PC-9 (cell line): ENCODE results near the gene DYNLT2. TPM values are rescaled to one million over a fixed set of nuclear protein-coding genes. Genes with fewer than 3 reads are reported as not detected.
A peak's percentile ranks its signal among the peaks of the same experiment; 100 is the strongest.

Source experiments
- BruUV-seq: library from RNA; stranded (reverse); fragments of 400-500 nt; replicated peaks from 2 replicates; lab custom pipeline; 2021; lab: Mats Ljungman, UMichigan
- CTCF ChIA-PET: fragments of 300-600 bp; sonication (Branson Sonifier 250); formaldehyde crosslinking; loops from one replicate; lab custom pipeline; 2022; ENCODE audit warnings: antibody characterized with exemption; lab: Charles Lee
- POLR2A ChIA-PET: fragments of 300-600 bp; sonication (Branson Sonifier 250); formaldehyde crosslinking; loops from one replicate; lab custom pipeline; 2022; ENCODE audit warnings: antibody characterized with exemption; ENCODE audit not compliant: unreplicated experiment; lab: Charles Lee
- DNase-seq, 2 experiments: peaks; one replicate each; pipeline versions ENCODE4 v3.0.0 to v3.0.0-alpha.2; 2015 to 2022; ENCODE audit warnings: mixed read lengths in 1 of 2
- H2AFZ ChIP-seq: fragments of 200-600 bp; sonication (generic); 2 replicates; pipeline ENCODE4 v1.8.1; 2017; ENCODE audit warnings: antibody characterized with exemption
- H3F3A ChIP-seq: fragments of 200-600 bp; sonication (generic); 2 replicates; pipeline ENCODE4 v1.8.1; 2017; ENCODE audit warnings: antibody characterized with exemption, mild to moderate bottlenecking, low read depth; ENCODE audit not compliant: insufficient read depth
- H3K27ac ChIP-seq: fragments of 200-600 bp; sonication (generic); 2 replicates; pipeline ENCODE4 v1.6.1; 2016; ENCODE audit warnings: mixed run types
- H3K27me3 ChIP-seq: fragments of 200-600 bp; sonication (generic); 2 replicates; pipeline ENCODE4 v1.6.1; 2016; ENCODE audit warnings: low read depth, mixed run types; ENCODE audit not compliant: insufficient read depth
- H3K36me3 ChIP-seq: fragments of 200-600 bp; sonication (generic); 2 replicates; pipeline ENCODE4 v1.6.1; 2016; ENCODE audit warnings: low read depth, mixed run types
- H3K4me1 ChIP-seq: fragments of 200-600 bp; sonication (generic); replicated peaks from 2 replicates; pipeline ENCODE4 v1.6.1; 2016; ENCODE audit warnings: mixed run types; ENCODE audit not compliant: insufficient read depth
- H3K4me2 ChIP-seq: fragments of 200-600 bp; sonication (generic); 2 replicates; pipeline ENCODE4 v1.6.1; 2017; ENCODE audit warnings: mixed run types
- H3K4me3 ChIP-seq: fragments of 200-600 bp; sonication (generic); 2 replicates; pipeline ENCODE4 v1.6.1; 2016; ENCODE audit warnings: mixed run types
- H3K79me2 ChIP-seq: fragments of 200-600 bp; sonication (generic); 2 replicates; pipeline ENCODE4 v1.6.1; 2017; ENCODE audit warnings: low read depth, mixed run types
- H3K9me2 ChIP-seq: fragments of 200-600 bp; sonication (generic); 2 replicates; pipeline ENCODE4 v1.8.1; 2017; ENCODE audit warnings: mild to moderate bottlenecking; ENCODE audit not compliant: insufficient read depth
- H3K9me3 ChIP-seq: fragments of 200-600 bp; sonication (generic); 2 replicates; pipeline ENCODE4 v1.8.1; 2016; ENCODE audit warnings: low read depth; ENCODE audit not compliant: insufficient read depth
- H4K20me1 ChIP-seq: fragments of 200-600 bp; sonication (generic); 2 replicates; pipeline ENCODE4 v1.8.1; 2017; ENCODE audit not compliant: insufficient read depth
- CTCF ChIP-seq: fragments of 200-600 bp; sonication (generic); conservative IDR thresholded peaks from 2 replicates; pipeline ENCODE4 v1.6.1; 2017; ENCODE audit warnings: mixed run types, antibody characterized with exemption, mild to moderate bottlenecking, moderate library complexity
- EZH2 ChIP-seq: fragments of 200-600 bp; sonication (generic); IDR thresholded peaks from 2 replicates; pipeline ENCODE4 v1.8.0; 2017; ENCODE audit warnings: antibody characterized with exemption, low read depth
- intact Hi-C: fragments of 100-400 bp; cut with micrococcal nuclease; formaldehyde crosslinking; loops from one replicate; pipeline ENCODE4 v1.10.0; 2022; ENCODE audit not compliant: unreplicated experiment
- total RNA-seq: library from RNA; stranded (reverse); gene quantifications from 2 replicates; pipeline ENCODE4 v1.2.3, GENCODE V29; 2021

DYNLT2 gene
- total RNA-seq, 1 experiment from 2014 or later = 1.5 TPM

DNA sequence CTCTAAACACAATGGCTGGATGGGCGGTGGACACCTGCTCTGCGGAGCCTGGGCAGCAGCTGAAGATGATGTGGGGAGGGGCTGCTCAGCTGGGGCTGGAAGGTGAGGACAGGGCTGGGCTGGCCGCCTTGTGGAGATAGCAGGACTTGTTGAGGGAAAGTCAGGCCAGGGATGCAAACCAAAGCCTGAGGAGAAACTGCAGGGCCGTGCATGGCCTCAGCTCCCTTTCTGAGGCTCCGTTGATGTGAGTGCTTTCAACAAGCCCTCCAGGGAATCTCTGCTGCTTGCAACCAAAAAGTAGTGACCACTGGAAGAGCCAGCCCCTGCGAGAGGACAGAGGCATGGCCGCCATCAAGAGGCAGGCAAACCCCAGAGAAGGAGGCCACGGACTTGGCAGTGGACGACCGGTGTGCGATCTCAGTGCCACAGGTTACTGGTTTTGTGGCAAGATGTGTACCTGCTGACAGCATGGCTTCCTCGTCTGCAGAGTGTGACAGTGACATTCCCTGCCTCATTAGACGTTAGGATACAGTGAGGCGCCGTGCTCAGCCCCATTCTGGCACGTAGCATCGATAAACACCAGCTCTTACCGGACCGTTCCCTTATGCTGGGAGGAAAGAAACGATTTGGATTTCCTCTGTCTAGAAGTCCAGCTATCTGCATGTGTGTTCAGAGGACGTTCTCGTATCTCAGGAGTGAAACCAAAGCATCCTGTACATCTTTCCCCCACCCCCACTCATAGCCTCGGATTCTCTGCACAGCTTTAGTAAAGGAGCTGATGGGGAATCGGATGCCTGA, 38.0 kb upstream of the DYNLT2 start:
- Histone ChIP-seq H3K27ac (no peak overlapping the region), H2AFZ (no peak overlapping the region), H3K4me3 (no peak overlapping the region), H3K4me1 (no peaks in the 10 kb centered on the region), H3F3A (no peaks in the 10 kb centered on the region), H3K9me3 (no peaks in the 10 kb centered on the region), H4K20me1 (no peaks in the 10 kb centered on the region), H3K79me2 (no peaks in the 10 kb centered on the region), H3K36me3 (no peaks in the 10 kb centered on the region), H3K9me2 (no peaks in the 10 kb centered on the region), H3K4me2 (peak overlapping the region; percentile 38), H3K27me3 (peaks cover 56% of the 10 kb centered on the region)
- ChIA-PET CTCF (no interaction called here), POLR2A (no interaction called here)
- TF ChIP-seq CTCF (no peak), EZH2 (no peak)
- BruUV-seq = no TSS peak
- intact Hi-C loops = no loop called here
- DNase-seq = no peak

- no peaks in the 10 kb centered on the region for H3K9me3 ChIP-seq
- intact Hi-C loops = no loop called here
- BruUV-seq = no TSS peak
- peaks cover 51% of the 10 kb centered on the region for H3K27me3 ChIP-seq
- no peaks in the 10 kb centered on the region for H3K4me1 ChIP-seq
- H3F3A ChIP-seq = no peaks in the 10 kb centered on the region
- no peak overlapping the region for H2AFZ ChIP-seq
- H3K9me2 ChIP-seq = no peaks in the 10 kb centered on the region
- H3K36me3 ChIP-seq = no peaks in the 10 kb centered on the region
- H4K20me1 ChIP-seq = no peaks in the 10 kb centered on the region
- no peak for DNase-seq
- POLR2A ChIA-PET = interaction anchor here (0.6 kb wide), 1 partner anchor 454 kb away, joined by 6 read pairs; no protein-coding TSS in a partner anchor
- CTCF ChIA-PET = no interaction called here
- no peak overlapping the region for H3K4me3 ChIP-seq
- no peaks in the 10 kb centered on the region for H3K79me2 ChIP-seq
- no peak overlapping the region for H3K4me2 ChIP-seq
- no peak for TF ChIP-seq EZH2
- TF ChIP-seq CTCF = no peak
- no peak overlapping the region for H3K27ac ChIP-seq
These were observed 37.4 kb upstream of the DYNLT2 start for GRCh38 chr6:169788809-169789145.

DNA sequence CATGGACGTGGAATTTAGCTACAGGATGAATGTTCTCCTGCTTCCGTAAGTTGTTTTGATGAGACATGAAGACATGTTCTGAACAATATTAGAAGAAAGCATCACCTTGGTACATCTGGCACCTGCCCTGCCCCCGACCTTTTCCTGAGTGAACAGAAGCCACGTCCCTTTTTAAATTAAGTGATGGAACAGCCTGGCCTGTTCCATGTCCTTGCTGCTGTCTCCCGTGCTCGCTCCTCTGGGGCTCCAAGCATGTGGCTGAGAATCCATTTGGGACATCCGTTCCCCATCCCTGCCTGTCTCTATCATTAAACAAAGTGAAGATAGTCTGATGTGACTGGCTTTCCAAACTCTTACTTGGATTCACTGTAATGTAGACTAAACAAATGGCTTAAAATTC, 36.4 kb upstream of the DYNLT2 start:
- no peak for DNase-seq
- intact Hi-C loops = no loop called here
- Histone ChIP-seq H3K4me2 (no peak overlapping the region), H2AFZ (no peak overlapping the region), H3K9me3 (no peaks in the 10 kb centered on the region), H3K36me3 (no peaks in the 10 kb centered on the region), H3K4me3 (no peak overlapping the region), H3K27ac (no peak overlapping the region), H3K27me3 (peaks cover 41% of the 10 kb centered on the region), H3K9me2 (no peaks in the 10 kb centered on the region), H4K20me1 (no peaks in the 10 kb centered on the region), H3K4me1 (no peaks in the 10 kb centered on the region), H3F3A (no peaks in the 10 kb centered on the region), H3K79me2 (no peaks in the 10 kb centered on the region)
- TF ChIP-seq CTCF = no peak
- no peak for TF ChIP-seq EZH2
- CTCF ChIA-PET = no interaction called here
- BruUV-seq = no TSS peak
- POLR2A ChIA-PET = no interaction called here
